Mesothelial cell of epicardium (in vitro differentiated cells): ENCODE measurements around the gene SLF2. TPM values are rescaled to one million over a fixed set of nuclear protein-coding genes. Genes with fewer than 3 reads are reported as not detected.

Source experiments
- DNase-seq, 2 experiments: peaks; one replicate each; pipeline ENCODE4 v3.0.0; 2021; ENCODE audit warnings: low spot score in 2 of 2; ENCODE audit not compliant: unreplicated experiment in 2 of 2
- H3K27ac Mint-ChIP-seq: 2 replicates; pipeline ENCODE4 v1.8.0; 2021; ENCODE audit warnings: mixed read lengths
- H3K27me3 Mint-ChIP-seq: 2 replicates; pipeline ENCODE4 v1.8.0; 2021; ENCODE audit warnings: low read depth, mixed read lengths
- H3K36me3 Mint-ChIP-seq: 2 replicates; pipeline ENCODE4 v1.8.0; 2021; ENCODE audit warnings: mixed read lengths
- H3K4me1 Mint-ChIP-seq: 2 replicates; pipeline ENCODE4 v1.8.0; 2021; ENCODE audit warnings: mixed read lengths
- H3K4me3 Mint-ChIP-seq: 2 replicates; pipeline ENCODE4 v1.8.0; 2021; ENCODE audit warnings: mild to moderate bottlenecking, moderate library complexity, mixed read lengths
- H3K9me3 Mint-ChIP-seq: 2 replicates; pipeline ENCODE4 v1.8.0; 2021; ENCODE audit warnings: mixed read lengths
- total RNA-seq: library from RNA; stranded (reverse); gene quantifications from 3 replicates; pipeline ENCODE4 v1.2.1, GENCODE V29; 2021
- TF ChIP-seq, protein P1 (sequence below): fragments of 200-600 bp; sonication (generic); IDR thresholded peaks from one replicate; pipeline ENCODE4 v1.5.0; 2021; ENCODE audit warnings: antibody characterized with exemption; ENCODE audit not compliant: unreplicated experiment

SLF2 gene
- total RNA-seq, 1 donor from 2014 or later, result 35.5 TPM

DNA sequence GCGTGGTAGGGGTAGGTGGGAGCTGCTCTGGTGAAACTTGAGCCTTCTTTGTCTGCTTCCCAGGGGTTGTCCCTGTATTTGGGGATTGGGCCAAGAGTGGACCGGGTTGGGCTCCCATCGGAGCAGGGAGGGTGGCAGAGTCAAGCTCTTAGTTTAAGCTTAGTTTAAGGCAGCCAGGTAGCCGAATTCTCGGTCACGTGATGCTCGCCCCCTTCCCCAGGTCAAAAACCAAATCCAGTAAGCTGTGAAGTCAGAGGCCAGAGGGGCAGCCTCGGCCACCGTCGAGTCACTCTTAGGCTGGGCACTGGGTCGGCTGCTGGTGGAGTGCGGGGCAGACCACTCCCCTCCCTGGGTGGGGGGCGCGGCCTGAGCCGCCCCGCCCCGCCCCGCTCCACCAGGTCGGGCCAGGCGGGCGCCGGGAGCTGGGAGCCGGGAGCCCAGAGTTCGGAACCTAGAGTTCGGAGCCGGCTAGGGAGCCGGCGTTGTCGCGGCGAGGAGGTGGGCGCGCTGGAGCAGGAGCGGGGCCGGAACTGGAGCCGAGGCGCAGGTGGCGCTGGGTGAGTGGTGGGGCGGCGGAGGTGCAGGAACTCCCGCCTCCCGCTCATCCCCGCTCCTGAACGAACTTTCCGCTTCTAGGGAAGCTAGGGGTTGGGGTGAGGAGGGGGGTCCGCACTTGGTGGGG, 84.1 kb downstream of the SLF2 start:
- no peaks in the 10 kb centered on the region for H3K27me3 Mint-ChIP-seq
- peak overlapping the region; percentile 94 for H3K27ac Mint-ChIP-seq
- DNase-seq, result peak in 1 of 2 experiments; percentile 63

GRCh38 chr10:100997360-100998182, 84.8 kb downstream of the SLF2 start:
- peaks cover 50% of the 10 kb centered on the region for H3K4me1 Mint-ChIP-seq
- H3K27ac Mint-ChIP-seq, result peak overlapping the region; percentile 98
- TF ChIP-seq, protein P1, sequence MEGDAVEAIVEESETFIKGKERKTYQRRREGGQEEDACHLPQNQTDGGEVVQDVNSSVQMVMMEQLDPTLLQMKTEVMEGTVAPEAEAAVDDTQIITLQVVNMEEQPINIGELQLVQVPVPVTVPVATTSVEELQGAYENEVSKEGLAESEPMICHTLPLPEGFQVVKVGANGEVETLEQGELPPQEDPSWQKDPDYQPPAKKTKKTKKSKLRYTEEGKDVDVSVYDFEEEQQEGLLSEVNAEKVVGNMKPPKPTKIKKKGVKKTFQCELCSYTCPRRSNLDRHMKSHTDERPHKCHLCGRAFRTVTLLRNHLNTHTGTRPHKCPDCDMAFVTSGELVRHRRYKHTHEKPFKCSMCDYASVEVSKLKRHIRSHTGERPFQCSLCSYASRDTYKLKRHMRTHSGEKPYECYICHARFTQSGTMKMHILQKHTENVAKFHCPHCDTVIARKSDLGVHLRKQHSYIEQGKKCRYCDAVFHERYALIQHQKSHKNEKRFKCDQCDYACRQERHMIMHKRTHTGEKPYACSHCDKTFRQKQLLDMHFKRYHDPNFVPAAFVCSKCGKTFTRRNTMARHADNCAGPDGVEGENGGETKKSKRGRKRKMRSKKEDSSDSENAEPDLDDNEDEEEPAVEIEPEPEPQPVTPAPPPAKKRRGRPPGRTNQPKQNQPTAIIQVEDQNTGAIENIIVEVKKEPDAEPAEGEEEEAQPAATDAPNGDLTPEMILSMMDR, result peak; percentile 91
- H3K9me3 Mint-ChIP-seq, result no peaks in the 10 kb centered on the region
- H3K27me3 Mint-ChIP-seq, result no peaks in the 10 kb centered on the region
- H3K36me3 Mint-ChIP-seq, result peaks cover 2% of the 10 kb centered on the region
- DNase-seq, result peak; percentile 65 to 85
- H3K4me3 Mint-ChIP-seq, result peak overlapping the region; percentile 84

More for the DNA sequence above, 84.1 kb downstream of the SLF2 start:
- Mint-ChIP-seq H3K9me3 (no peaks in the 10 kb centered on the region), H3K36me3 (peaks cover 2% of the 10 kb centered on the region), H3K4me1 (peaks cover 45% of the 10 kb centered on the region), H3K4me3 (peak overlapping the region; percentile 84)
- TF ChIP-seq, protein P1, result no peak

DNA sequence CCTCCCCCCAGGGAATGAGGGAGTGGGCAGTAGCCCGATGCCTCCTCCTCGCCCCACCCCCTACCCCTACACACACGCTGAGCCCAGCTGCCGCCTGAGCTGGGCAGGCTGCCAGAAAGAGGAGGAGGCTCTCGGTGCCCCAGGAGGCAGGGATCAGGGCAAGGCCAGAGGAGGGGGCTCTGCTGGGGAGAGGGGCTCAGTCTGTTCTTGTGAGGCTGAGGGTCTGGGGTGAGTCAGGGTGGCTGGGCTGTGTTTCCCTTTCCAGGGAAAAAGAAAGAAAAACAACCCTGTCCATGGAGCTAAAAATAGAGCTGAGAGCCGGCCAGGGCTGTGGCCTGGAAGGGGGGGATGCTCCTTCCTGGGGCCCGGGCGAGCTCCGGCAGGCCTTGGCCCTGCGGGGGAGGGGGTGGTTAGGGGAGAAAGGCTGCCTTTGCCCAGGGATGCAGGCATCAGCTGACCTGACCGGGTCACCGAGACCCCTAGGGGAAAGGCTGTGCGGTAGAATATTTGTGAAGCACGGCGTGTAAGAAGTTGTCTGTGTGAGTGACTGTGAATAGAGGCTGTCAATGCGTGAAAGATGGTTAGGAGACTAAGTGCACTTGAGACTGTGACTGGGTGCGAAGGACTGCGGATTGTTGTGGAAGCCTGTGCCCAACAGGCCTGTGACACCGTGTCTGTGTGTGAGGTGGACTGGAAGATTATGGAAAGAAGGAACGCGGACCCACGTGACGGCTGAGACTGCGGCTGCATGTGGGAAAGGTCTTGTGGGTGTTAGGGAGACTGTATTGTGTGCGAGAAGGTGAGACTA, 85.6 kb downstream of the SLF2 start:
- no peaks in the 10 kb centered on the region for H3K9me3 Mint-ChIP-seq
- TF ChIP-seq, protein P1, result no peak
- H3K4me1 Mint-ChIP-seq, result peaks cover 50% of the 10 kb centered on the region
- H3K27ac Mint-ChIP-seq, result peak overlapping the region; percentile 98
- H3K27me3 Mint-ChIP-seq, result no peaks in the 10 kb centered on the region
- H3K4me3 Mint-ChIP-seq, result peak overlapping the region; percentile 84
- H3K36me3 Mint-ChIP-seq, result peaks cover 4% of the 10 kb centered on the region
- peak; percentile 79 to 83 for DNase-seq

DNA sequence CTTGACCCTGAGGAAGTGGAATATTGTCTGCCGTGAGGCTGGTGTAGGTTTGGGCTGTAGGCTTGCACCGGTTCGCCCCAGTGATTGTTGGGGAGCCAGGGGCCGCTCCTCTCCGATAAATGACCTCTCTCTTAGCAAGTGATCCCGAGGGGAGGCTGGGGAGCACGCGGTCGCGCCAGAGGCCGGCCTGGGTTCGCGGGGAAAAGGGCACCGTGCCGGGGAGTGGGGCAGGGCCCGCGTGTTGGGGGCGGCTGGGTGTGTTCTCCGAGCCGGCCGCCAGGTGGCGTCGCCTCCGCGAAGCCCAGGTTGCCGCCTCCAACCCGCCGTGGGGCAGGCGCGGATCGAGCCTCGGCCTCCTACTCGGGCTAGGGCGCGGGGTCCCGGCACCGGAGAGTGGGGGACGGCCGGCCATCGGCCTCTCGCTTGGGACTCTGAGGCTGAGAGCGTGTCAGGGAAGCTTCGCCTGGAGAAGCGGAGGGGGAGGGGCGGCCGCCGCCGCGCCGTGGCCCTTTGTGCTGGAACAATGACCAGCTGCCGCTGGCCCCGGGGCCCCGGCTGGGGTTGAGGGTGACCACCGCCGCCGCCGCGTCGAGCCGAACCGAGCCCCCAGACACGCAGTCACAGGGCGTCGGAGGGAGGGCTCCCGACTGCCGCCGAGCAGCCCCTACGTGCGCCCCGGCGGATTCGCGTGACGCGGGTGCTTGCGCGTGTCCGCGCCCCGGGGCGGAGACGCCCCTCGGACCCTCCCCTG, 86.4 kb downstream of the SLF2 start:
- TF ChIP-seq, protein P1, result peak; percentile 100
- peak; percentile 73 to 88 for DNase-seq
- Mint-ChIP-seq H3K9me3 (no peaks in the 10 kb centered on the region), H3K36me3 (peaks cover 2% of the 10 kb centered on the region), H3K4me1 (peaks cover 50% of the 10 kb centered on the region), H3K27me3 (no peaks in the 10 kb centered on the region), H3K4me3 (peak overlapping the region; percentile 84), H3K27ac (peak overlapping the region; percentile 98)

DNA sequence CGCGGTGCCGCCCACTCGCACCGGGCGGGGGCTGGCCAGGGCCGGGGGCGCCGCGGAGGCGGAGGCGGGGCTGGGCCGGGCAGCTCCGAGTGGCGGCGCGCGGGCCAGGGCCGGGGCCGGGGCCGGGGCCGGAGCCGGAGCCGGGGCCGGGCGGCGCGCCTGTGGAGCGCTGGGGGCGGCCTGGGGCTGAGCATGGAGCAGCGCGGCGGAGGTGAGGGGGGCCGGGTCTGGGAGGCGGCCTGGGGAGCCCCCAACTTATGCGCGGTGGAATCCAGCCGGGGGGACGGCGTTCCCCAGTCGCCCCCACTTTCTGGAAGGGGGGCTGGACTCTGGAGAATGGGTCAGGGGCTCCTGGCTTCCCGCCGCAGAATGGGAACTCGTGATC, 87.0 kb downstream of the SLF2 start, which contains the start of gene LZTS2:
Gene LZTS2, plus strand, starts transcription at position 67 of the 385 bp plus-strand sequence. CDS start 2,731 bp downstream, outside the sequence.
- Mint-ChIP-seq H3K27ac (peak within 1 kb of the TSS; percentile 98), H3K9me3 (no peaks in the 10 kb centered on the region), H3K27me3 (no peaks in the 10 kb centered on the region), H3K4me1 (peaks cover 45% of the 10 kb centered on the region), H3K4me3 (peak within 1 kb of the TSS; percentile 84), H3K36me3 (peaks cover 2% of the 10 kb centered on the region)
- TF ChIP-seq, protein P1, result no peak
- DNase-seq, result no peak
